Sigmoid colon (tissue), 7 donors: ENCODE measurements around the gene MEGF6. TPM values are rescaled to one million over a fixed set of nuclear protein-coding genes. Genes with fewer than 3 reads are reported as not detected.

Source experiments
- DNase-seq: peaks from one replicate; pipeline ENCODE4 v3.0.0-alpha.2; 2019
- H3K27ac ChIP-seq, 4 donors: fragments of 200-600 bp; sonication (generic); one replicate each; pipeline ENCODE4 v1.5.1; 2016 to 2019; ENCODE audit warnings: mild to moderate bottlenecking in 1 of 4
- H3K27me3 ChIP-seq, 3 donors: fragments of 200-600 bp; sonication (generic); one replicate each; pipeline ENCODE4 v1.5.1; 2019; ENCODE audit warnings: mild to moderate bottlenecking in 1 of 3
- H3K36me3 ChIP-seq, 4 donors: fragments of 200-600 bp; sonication (generic); one replicate each; pipeline ENCODE4 v1.5.1; 2016 to 2019
- H3K4me1 ChIP-seq, 4 donors: fragments of 200-600 bp; sonication (generic); one replicate each; pipeline ENCODE4 v1.5.1; 2017 to 2019
- H3K4me3 ChIP-seq, 4 donors: fragments of 200-600 bp; sonication (generic); one replicate each; pipeline ENCODE4 v1.5.1; 2017 to 2019; ENCODE audit warnings: mild to moderate bottlenecking in 2 of 4, moderate library complexity in 1 of 4
- H3K9me3 ChIP-seq, 4 donors: fragments of 200-600 bp in 3 of 4; sonication (generic) in 3 of 4; one replicate each; pipeline versions ENCODE4 v1.5.1 to v1.6.1; 2013 to 2019
- CTCF ChIP-seq, 4 experiments: fragments of 450-650 bp in 3 of 4; fragments of 200-600 bp in 1 of 4; IDR thresholded peaks; one replicate each; pipeline ENCODE4 v1.5.1; 2016 to 2019; ENCODE audit warnings: antibody characterized with exemption in 4 of 4, mild to moderate bottlenecking in 3 of 4, moderate library complexity in 2 of 4
- EP300 ChIP-seq, 4 donors: sonication (generic); formaldehyde crosslinking; IDR thresholded peaks; one replicate each; pipeline ENCODE4 v1.6.1; 2017; ENCODE audit warnings: antibody characterized with exemption in 4 of 4
- POLR2A ChIP-seq, 2 donors: fragments of 450-650 bp; IDR thresholded peaks; one replicate each; pipeline ENCODE4 v1.6.1; 2016; ENCODE audit warnings: antibody characterized with exemption in 2 of 2, mild to moderate bottlenecking in 2 of 2, moderate library complexity in 2 of 2
- POLR2AphosphoS5 ChIP-seq, 4 donors: sonication (generic); formaldehyde crosslinking; IDR thresholded peaks; one replicate each; pipeline ENCODE4 v1.6.1; 2017; ENCODE audit warnings: antibody characterized with exemption in 4 of 4
- WGBS, 2 donors: extraction: QIAGEN DNeasy Blood & Tissue Kit; methylation state at CpG; one replicate each; pipeline ENCODE4 v1.1.7; 2013; 5-methylcytosine and 5-hydroxymethylcytosine counted together
- intact Hi-C: fragments of 100-400 bp; cut with DNase I; formaldehyde crosslinking; loops from one replicate; pipeline ENCODE4 v1.15.1; 2023
- polyA plus RNA-seq, 3 donors: library from polyadenylated mRNA; stranded (reverse); fragments of 200-250 nt; gene quantifications; one replicate each; pipeline ENCODE4 v1.2.3, GENCODE V29; 2013
- total RNA-seq, 4 donors: library from RNA; depleted of rRNA; stranded (reverse); fragments of >200 nt; gene quantifications; one replicate each; pipeline ENCODE4 v1.1.0, GENCODE V29; 2016
- donor health status: healthy with polysubstance abuse.
- donor health status: Bipolar disorder and iron deficiency.
- donor health status: healthy.

Gene MEGF6
- total and polyA plus RNA-seq, 7 donors, result 2.4 to 31.9 (median 7.8) TPM; not detected in 1

GRCh38 chr1:3595949-3596348 lies 15.4 kb downstream of the MEGF6 start:
- intact Hi-C loops, result no loop called here
- no peak for DNase-seq
- Histone ChIP-seq H3K4me1 (peaks cover 0 to 17% (median 14%) of the 10 kb centered on the region in 4 donors), H3K36me3 (no peaks in the 10 kb centered on the region), H3K9me3 (no peaks in the 10 kb centered on the region), H3K27me3 (peaks cover 0 to 19% (median 0%) of the 10 kb centered on the region in 3 donors), H3K4me3 (no peak overlapping the region), H3K27ac (no peak overlapping the region)
- WGBS, 2 donors, result 82 to 92% methylated on average over 7 of the region's 7 CpGs
- TF ChIP-seq POLR2AphosphoS5 (IDR thresholded peaks at IDR 0.05), result no peak
- TF ChIP-seq POLR2A (IDR thresholded peaks at IDR 0.05), result no peak
- TF ChIP-seq CTCF (IDR thresholded peaks at IDR 0.05), result no peak
- TF ChIP-seq EP300 (IDR thresholded peaks at IDR 0.05), result no peak

GRCh38 chr1:3594706-3595377 lies 16.5 kb downstream of the MEGF6 start:
- Histone ChIP-seq H3K27ac (no peak overlapping the region), H3K36me3 (no peaks in the 10 kb centered on the region), H3K27me3 (peaks cover 0 to 19% (median 0%) of the 10 kb centered on the region in 3 donors), H3K4me1 (peaks cover 0 to 17% (median 14%) of the 10 kb centered on the region in 4 donors), H3K4me3 (no peak overlapping the region), H3K9me3 (no peaks in the 10 kb centered on the region)
- 75 to 85% methylated on average over 31 of the region's 31 CpGs for WGBS, 2 donors
- DNase-seq, result no peak
- TF ChIP-seq EP300 (IDR thresholded peaks at IDR 0.05) (no peak), CTCF (IDR thresholded peaks at IDR 0.05) (no peak), POLR2A (IDR thresholded peaks at IDR 0.05) (no peak), POLR2AphosphoS5 (IDR thresholded peaks at IDR 0.05) (no peak)
- intact Hi-C loops, result no loop called here

GRCh38 chr1:3593745-3594144 lies 17.6 kb downstream of the MEGF6 start:
- Histone ChIP-seq H3K4me3 (no peak overlapping the region), H3K36me3 (no peaks in the 10 kb centered on the region), H3K27me3 (peaks cover 0 to 11% (median 0%) of the 10 kb centered on the region in 3 donors), H3K9me3 (no peaks in the 10 kb centered on the region), H3K27ac (no peak overlapping the region), H3K4me1 (peaks cover 0 to 13% (median 12%) of the 10 kb centered on the region in 4 donors)
- TF ChIP-seq CTCF (IDR thresholded peaks at IDR 0.05), result no peak
- no peak for TF ChIP-seq EP300 (IDR thresholded peaks at IDR 0.05)
- TF ChIP-seq POLR2AphosphoS5 (IDR thresholded peaks at IDR 0.05), result no peak
- TF ChIP-seq POLR2A (IDR thresholded peaks at IDR 0.05), result no peak
- no peak for DNase-seq
- 59 to 70% methylated on average over 10 of the region's 10 CpGs for WGBS, 2 donors
- intact Hi-C loops, result no loop called here

- DNase-seq, result no peak
- intact Hi-C loops, result no loop called here
- H3K9me3 ChIP-seq, result no peaks in the 10 kb centered on the region
- 79 to 88% methylated on average over 17 of the region's 17 CpGs for WGBS, 2 donors
- peaks cover 0 to 9% (median 0%) of the 10 kb centered on the region in 3 donors for H3K27me3 ChIP-seq
- H3K36me3 ChIP-seq, result no peaks in the 10 kb centered on the region
- H3K27ac ChIP-seq, result no peak overlapping the region
- H3K4me1 ChIP-seq, result peaks cover 0 to 9% (median 7%) of the 10 kb centered on the region in 4 donors
- TF ChIP-seq CTCF (IDR thresholded peaks at IDR 0.05), result no peak
- TF ChIP-seq POLR2AphosphoS5 (IDR thresholded peaks at IDR 0.05), result no peak
- TF ChIP-seq POLR2A (IDR thresholded peaks at IDR 0.05), result no peak
- TF ChIP-seq EP300 (IDR thresholded peaks at IDR 0.05), result no peak
- H3K4me3 ChIP-seq, result no peak overlapping the region
Measured at GRCh38 chr1:3593334-3593733, 18.0 kb downstream of the MEGF6 start.
